ENCODE data around the gene DNAJA3. TPM values are rescaled to one million over a fixed set of nuclear protein-coding genes. Genes with fewer than 3 reads are reported as not detected.
"Not testable (repeated sequence)": the region's sequence is repeated elsewhere in the genome, so short reads cannot be mapped to it uniquely, and the experiment has no call there.

Gene DNAJA3
- total RNA-seq, 1 experiment from 2014 or later = 101 TPM

GRCh38 chr16:4392382-4393239 lies 33.1 kb upstream of the DNAJA3 start:
- H3K27me3 ChIP-seq (replicated peaks; ENCODE audit: insufficient read depth, low read depth, low read length, poor library complexity) = no peaks in the 10 kb centered on the region
- H3K4me1 ChIP-seq (ENCODE audit: insufficient read depth, low read length, poor library complexity, severe bottlenecking) = peaks cover 28% of the 10 kb centered on the region
- BruUV-seq (replicated peaks) = no TSS peak
- H3K4me3 ChIP-seq (ENCODE audit: low read depth, low read length, poor library complexity, severe bottlenecking) = no peak overlapping the region
- TF ChIP-seq EZH2 (IDR thresholded peaks at IDR 0.05; ENCODE audit: borderline replicate concordance, low read depth, low read length, poor library complexity, severe bottlenecking) (no peak), CTCF (conservative IDR thresholded peaks at IDR 0.05; ENCODE audit: low read depth, low read length) (no peak)
- DNase-seq (ENCODE audit: low spot score) = peak; percentile 73
- H3K36me3 ChIP-seq (ENCODE audit: insufficient read depth, low read length, poor library complexity, severe bottlenecking) = no peaks in the 10 kb centered on the region
- H3K27ac ChIP-seq (ENCODE audit: low read depth, low read length, poor library complexity, severe bottlenecking) = peak overlapping the region; percentile 82
- POLR2A ChIA-PET (ENCODE audit: low non-redundant PET) = interaction anchor here (0.6 kb wide), 1 partner anchor 119 kb away, joined by 3 read pairs; no protein-coding TSS in a partner anchor
- intact Hi-C loops (cut with micrococcal nuclease; ENCODE audit: unreplicated experiment) = no loop called here
- CTCF ChIA-PET = interaction anchor here (1.4 to 3.1 kb wide), 2 partner anchors 10 to 33 kb away, joined by 5 to 17 read pairs; no protein-coding TSS in a partner anchor
- H3K9me3 ChIP-seq (ENCODE audit: low read depth, low read length, poor library complexity, severe bottlenecking) = no peaks in the 10 kb centered on the region

GRCh38 chr16:4393240-4393600 lies 32.4 kb upstream of the DNAJA3 start:
- peak overlapping the region; percentile 82 for H3K27ac ChIP-seq (ENCODE audit: low read depth, low read length, poor library complexity, severe bottlenecking)
- no peaks in the 10 kb centered on the region for H3K27me3 ChIP-seq (replicated peaks; ENCODE audit: insufficient read depth, low read depth, low read length, poor library complexity)
- H3K36me3 ChIP-seq (ENCODE audit: insufficient read depth, low read length, poor library complexity, severe bottlenecking) = no peaks in the 10 kb centered on the region
- no peak overlapping the region for H3K4me3 ChIP-seq (ENCODE audit: low read depth, low read length, poor library complexity, severe bottlenecking)
- intact Hi-C loops (cut with micrococcal nuclease; ENCODE audit: unreplicated experiment) = no loop called here
- peaks cover 28% of the 10 kb centered on the region for H3K4me1 ChIP-seq (ENCODE audit: insufficient read depth, low read length, poor library complexity, severe bottlenecking)
- no peaks in the 10 kb centered on the region for H3K9me3 ChIP-seq (ENCODE audit: low read depth, low read length, poor library complexity, severe bottlenecking)
- ChIA-PET CTCF (interaction anchor here (1.4 to 3.1 kb wide), 2 partner anchors 9 to 34 kb away, joined by 5 to 17 read pairs; no protein-coding TSS in a partner anchor), POLR2A (ENCODE audit: low non-redundant PET) (interaction anchor here (0.6 kb wide), 1 partner anchor 885 kb away, joined by 5 read pairs; no protein-coding TSS in a partner anchor)
- no peak for DNase-seq (ENCODE audit: low spot score)
- BruUV-seq (replicated peaks) = no TSS peak
- no peak for TF ChIP-seq CTCF (conservative IDR thresholded peaks at IDR 0.05; ENCODE audit: low read depth, low read length)
- TF ChIP-seq EZH2 (IDR thresholded peaks at IDR 0.05; ENCODE audit: borderline replicate concordance, low read depth, low read length, poor library complexity, severe bottlenecking) = no peak

- ChIA-PET CTCF (interaction anchor here (3.1 kb wide), 1 partner anchor 9 kb away, joined by 17 read pairs; no protein-coding TSS in a partner anchor), POLR2A (ENCODE audit: low non-redundant PET) (interaction anchor here (0.6 kb wide), 1 partner anchor 885 kb away, joined by 5 read pairs; no protein-coding TSS in a partner anchor)
- intact Hi-C loops (cut with micrococcal nuclease; ENCODE audit: unreplicated experiment); H3K27me3 ChIP-seq (replicated peaks; ENCODE audit: insufficient read depth, low read depth, low read length, poor library complexity); DNase-seq (ENCODE audit: low spot score); BruUV-seq (replicated peaks); H3K4me3 ChIP-seq (ENCODE audit: low read depth, low read length, poor library complexity, severe bottlenecking); H3K36me3 ChIP-seq (ENCODE audit: insufficient read depth, low read length, poor library complexity, severe bottlenecking); H3K9me3 ChIP-seq (ENCODE audit: low read depth, low read length, poor library complexity, severe bottlenecking): not testable (repeated sequence)
- Histone ChIP-seq H3K27ac (ENCODE audit: low read depth, low read length, poor library complexity, severe bottlenecking) (peak overlapping the region; percentile 82), H3K4me1 (ENCODE audit: insufficient read depth, low read length, poor library complexity, severe bottlenecking) (peaks cover 28% of the 10 kb centered on the region)
These were observed 31.8 kb upstream of the DNAJA3 start for GRCh38 chr16:4393850-4394249.
